ENCODE results near the gene INO80.
"Not testable (repeated sequence)": the region's sequence is repeated elsewhere in the genome, so short reads cannot be mapped to it uniquely, and the experiment has no call there.

Gene INO80

DNA sequence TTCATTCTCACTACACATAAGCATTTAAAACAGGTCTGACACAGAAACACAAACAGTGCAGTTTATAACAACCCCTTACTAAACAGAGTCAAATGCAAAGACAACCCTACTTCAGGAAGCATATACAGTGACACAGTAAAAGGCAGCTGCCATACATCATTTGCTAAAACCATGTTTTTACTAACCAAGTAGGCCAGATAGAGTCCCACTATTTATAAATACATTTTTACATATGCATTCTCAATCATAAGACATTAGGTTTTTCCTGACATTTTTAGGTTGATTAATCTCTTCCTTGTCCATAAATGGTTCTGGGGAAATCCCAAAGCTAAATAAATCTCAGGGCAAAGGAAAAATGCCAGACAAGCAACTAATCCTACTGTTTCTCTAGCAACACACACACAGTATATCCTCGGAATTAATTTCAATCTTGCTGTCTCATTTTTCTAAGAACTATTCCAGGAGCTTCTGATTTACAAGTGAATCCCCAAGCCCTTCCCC, 123.8 kb downstream of the INO80 start:
- DNase-seq = no peak

DNA sequence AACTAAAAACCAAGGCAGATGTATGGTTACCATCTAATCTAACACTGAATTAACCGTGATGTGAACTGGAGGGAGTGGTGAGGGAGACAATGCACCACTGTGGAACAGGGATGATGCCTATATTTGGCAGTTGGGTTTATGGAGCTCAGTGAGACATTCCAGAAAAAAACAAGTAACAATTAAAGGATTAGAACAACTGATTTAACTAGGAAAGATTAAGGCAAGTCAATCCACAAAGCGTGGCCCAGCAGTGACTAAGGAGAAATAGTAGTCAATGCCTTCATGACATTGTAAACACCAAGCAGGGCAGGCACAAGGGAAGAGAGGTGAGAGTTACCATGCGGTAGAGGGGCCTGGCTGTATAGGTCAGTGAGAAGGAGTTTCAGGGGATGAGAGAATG, 124.7 kb downstream of the INO80 start:
- DNase-seq = no peak

DNA sequence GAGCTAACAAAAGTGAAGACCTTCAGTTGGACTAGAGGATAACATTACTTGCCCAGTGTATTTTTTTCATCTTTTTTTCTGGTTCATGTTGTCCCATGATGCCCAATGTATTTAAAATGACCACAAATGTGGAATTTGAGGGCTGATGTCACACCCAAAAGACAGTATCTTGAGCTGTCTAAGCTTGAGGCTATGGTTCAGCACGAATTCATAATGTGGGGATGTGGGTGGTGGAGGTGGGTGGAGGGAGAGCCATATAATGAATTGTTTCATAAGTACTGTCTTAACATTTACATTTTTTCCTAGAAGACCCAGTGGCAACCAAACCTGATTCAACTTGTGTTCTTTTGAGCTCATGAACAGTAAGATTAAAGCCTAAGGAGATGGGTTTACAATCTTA, 125.3 kb downstream of the INO80 start:
- no peak for DNase-seq

DNA sequence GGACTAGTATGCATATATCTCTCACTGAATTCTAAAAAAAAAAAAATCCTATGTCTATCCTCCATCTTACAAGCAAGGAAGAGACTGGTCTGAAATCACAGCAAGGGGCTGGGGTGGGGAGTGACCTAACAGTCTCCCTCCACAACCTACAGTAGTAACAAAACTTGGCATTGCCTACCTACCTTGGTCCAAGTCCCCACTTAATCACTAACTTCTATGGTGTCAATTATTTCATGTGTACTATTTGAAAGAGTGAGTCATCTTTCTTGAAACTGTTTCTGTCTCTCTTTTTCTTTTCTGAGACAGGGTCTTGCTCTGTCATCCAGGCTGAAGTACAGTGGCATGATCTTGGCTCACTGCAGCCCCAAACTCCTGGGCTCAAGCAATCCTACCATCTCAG, 126.0 kb downstream of the INO80 start:
- no peak for DNase-seq

DNA sequence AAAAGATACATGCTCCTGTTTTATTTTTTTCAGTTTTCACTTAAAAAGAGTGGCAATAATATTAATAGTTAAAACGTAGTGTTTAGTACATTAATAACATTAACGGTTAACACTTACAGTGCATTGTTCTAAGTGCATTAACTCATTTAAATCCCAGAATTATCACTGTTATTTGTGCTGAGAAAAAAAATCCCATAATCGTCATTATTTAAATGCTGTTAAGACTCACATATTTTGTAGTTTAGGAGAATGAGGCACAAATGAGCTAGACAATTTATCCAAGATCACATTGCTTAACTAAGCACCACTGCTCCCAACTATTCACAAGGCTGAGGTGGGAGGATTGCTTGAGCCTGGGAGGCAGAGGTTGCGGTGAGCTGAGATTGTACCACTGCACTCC, 127.9 kb downstream of the INO80 start:
- no peak for DNase-seq

DNA sequence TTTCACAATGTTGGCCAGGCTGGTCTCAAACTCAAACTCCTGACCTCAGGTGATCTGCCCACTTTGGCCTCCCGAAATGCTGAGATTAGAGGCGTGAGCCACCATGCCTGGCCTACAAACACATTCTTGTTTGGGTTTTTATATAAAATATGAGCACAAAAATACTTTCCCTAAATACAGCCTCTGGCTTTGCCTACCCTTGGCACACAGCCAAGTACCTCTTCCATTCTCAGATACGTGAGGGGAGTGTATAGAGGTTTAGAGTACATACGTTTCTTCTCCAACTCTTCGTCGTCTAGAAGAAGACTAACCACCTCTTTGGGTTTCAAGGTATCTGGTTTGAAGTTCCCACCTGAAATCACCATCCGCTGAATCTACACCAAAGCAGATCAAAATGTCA, 129.3 kb downstream of the INO80 start:
- DNase-seq = no peak

DNA sequence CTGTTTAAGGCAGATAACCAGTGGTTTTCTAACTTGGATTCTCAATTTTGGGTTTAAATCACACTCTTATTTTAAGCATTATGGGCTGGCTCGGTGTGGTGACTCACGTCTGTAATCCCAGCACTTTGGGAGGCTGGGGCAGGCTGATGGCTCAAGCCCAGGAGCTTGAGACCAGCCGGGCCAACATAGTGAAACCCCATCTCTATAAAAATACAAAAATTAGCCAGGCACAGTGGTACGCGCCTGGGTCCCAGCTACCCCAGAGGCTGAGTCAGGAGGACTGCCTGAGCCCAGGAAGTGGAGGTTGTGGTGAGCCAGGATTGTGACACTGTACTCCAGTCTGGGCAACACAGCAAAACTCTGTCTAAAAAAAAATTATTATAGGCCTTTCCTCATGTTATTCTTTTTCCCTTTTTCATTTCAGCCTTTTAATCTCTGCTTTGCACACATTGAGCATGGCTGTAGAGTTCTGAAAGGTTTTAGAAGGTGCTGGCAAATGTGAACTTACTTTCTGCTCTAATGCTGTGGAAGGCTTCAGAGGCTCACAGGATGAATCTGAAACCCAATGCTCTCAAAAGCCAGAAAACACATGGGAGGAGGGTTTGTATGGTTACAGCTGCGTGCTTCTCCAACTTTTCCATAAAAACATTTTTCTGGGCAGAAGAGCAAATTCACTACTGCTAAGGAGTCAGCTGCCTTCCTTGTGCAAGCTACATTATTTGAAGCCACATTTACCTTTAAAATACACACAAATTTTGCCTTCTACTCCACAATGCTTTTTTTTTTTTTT, 130.3 kb downstream of the INO80 start:
- DNase-seq = no peak

DNA sequence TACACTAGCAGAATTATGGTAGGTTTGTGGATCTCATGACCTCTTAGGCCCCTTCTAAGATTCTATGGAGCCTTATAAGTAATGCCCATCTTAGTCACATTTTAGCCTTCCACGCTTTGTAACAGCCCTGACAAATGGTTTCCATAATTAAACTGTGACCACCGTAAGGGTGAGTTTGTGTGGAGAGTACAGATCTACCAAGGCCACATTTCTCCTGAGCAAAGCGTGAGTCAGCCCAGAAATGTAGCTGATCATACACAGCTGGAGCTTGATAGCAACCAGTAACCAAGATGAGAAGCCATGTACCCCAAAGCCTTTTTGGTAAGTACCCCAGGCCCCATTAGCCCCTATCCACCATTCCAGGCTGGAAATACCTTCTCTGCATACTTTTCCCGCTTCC, 131.1 kb downstream of the INO80 start:
- no peak for DNase-seq

DNA sequence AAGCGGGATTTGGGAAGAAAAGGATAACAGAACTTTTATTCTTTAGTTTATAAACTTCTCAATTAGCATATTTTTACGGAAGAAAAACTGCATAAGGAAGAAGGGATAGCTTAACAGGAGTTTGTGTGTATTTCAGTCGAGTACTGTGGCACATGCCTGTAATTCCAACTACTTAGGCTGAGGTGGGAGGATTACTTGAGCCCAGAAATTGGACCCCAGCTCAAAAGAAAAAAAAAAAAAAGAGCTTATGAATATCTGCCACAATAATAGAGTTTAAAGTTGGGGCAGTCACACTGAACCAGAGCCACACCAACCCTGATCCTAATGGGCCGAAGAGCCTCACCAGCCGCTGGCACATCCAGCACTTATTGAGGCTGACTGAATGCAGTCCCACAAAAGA, 131.7 kb downstream of the INO80 start:
- DNase-seq = no peak

DNA sequence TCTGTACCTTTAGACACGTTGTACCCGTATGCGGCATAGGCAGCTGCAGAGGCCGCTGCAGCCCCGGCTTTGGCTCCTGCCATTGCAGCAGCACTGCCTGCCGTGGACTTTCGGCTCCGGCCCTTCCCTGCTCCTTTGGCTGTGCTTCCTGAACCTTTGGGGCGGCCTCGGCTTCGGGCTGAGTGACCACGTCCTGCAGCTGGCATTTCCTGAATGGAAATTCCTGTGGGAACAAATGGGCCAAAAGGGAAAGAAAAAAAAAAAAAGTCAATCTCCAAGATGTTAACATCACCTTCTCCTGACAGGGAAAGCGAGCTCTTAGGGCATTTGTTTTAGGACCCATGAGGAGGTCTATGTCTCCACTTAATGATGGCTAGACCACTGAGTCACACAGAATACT, 133.2 kb downstream of the INO80 start:
- DNase-seq = no peak

DNA sequence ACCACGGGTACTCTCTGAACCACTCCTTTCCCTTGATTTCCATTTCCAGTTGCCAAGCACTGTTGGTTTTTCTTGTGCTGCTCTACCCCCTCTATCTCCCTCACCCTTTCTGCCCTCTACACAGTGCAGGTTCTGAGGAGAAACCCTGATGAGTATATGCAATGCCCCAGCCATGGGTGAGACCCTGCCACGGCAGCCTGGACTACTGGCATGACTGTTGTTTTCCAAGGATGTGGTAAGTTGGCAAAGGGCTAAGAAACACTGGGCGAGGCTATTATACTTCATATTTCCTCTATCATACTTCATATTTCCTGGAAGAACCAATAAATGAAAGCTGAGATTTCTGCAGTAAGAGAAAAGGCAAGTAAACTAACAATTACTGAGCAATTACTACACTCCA, 134.9 kb downstream of the INO80 start:
- no peak for DNase-seq

DNA sequence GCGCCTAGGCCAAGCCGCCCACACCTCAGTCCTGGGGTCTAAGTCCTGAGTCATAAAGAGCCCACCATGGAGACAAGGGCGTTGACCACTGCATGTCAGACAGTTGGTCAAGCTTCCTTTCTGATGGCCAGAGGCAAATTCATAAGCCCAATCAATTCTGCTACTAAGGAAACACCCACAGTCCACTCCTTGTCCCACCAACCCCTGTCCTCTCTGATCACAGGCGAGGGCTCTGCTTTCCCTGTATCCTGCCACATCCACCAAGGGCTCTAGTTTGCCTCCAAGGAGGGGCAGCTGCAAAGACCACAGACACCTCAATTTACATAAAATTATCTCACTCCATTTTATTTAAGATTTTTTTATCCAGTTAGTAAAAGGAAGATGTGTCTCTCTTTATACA, 137.5 kb downstream of the INO80 start:
- DNase-seq = no peak

DNA sequence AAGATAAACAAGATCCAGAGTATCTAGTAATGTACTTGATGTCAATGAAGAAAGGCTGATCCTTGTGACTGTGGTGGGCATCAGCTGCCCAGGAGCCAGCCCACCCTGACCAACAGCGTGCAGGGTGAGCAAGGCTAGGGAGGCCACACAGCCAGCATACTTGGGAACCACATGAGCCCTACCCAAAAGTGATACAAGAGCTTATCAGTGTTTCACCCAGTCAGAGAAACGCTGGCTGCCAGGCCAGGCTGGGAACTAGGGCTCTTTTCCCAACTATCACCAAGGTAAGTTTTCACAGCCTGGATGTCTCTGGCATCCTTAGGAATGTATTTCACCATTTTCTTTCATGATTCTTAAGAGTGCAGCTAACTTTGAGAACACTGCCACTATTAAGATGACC, 137.9 kb downstream of the INO80 start:
- no peak for DNase-seq

DNA sequence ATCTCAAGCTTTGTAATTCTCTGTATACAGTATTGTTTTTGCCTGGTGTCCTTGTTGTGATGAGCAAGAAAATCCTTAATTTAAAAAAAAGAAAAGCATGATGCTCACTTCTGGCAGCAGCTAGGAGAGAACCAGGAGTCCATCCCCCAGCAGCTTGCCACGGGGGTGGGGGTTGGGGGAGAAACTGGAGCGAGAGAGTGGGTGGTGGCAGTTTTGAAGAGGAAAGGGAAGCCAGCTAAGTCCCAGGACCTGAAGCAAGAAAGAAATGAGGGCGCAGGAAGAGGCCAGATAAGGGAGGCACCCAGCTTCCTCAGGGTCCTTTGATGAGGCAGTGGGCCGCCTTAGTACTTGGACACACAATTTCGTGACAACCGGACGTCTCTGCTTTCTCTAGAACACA, 139.3 kb downstream of the INO80 start:
- no peak for DNase-seq

DNA sequence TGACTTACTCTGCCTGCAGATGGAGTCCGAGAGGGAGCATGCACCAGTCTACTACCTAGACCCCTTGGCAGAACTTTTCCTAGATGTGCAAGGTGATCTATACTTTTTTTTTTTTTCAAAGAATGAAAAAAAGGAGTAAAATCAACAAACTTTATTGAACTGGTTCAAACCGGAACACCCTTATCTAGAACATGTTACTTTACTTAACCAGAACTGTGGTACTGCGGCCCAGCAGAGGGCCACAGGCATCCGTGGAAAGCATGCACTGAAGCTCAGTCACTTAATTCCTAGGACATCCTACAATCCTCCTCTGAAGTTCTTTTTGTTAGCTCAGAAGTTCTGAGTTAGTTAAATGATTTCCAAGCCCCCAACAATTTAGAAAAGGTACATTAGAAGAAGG, 141.2 kb downstream of the INO80 start:
- DNase-seq = no peak

DNA sequence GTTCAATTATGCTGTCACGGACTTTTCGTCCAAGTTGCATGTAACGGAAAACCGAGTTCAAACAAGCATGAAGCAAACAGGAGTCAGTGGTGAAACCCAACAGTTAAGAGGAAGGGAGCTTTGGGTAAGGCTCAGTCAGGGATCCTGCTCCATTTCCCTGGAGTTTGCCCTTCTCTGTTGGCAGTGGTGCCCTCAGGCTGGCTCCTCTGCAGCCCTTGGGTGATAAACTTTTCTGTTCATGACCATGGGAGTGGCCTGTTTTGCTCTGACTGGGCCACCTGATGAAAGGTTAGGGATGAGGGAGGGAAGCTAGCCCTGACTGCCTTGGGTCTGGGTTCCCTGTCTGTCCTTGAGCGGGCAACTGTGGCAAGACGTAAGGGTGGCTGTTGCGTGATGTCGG, 146.7 kb downstream of the INO80 start:
- DNase-seq = no peak

DNA sequence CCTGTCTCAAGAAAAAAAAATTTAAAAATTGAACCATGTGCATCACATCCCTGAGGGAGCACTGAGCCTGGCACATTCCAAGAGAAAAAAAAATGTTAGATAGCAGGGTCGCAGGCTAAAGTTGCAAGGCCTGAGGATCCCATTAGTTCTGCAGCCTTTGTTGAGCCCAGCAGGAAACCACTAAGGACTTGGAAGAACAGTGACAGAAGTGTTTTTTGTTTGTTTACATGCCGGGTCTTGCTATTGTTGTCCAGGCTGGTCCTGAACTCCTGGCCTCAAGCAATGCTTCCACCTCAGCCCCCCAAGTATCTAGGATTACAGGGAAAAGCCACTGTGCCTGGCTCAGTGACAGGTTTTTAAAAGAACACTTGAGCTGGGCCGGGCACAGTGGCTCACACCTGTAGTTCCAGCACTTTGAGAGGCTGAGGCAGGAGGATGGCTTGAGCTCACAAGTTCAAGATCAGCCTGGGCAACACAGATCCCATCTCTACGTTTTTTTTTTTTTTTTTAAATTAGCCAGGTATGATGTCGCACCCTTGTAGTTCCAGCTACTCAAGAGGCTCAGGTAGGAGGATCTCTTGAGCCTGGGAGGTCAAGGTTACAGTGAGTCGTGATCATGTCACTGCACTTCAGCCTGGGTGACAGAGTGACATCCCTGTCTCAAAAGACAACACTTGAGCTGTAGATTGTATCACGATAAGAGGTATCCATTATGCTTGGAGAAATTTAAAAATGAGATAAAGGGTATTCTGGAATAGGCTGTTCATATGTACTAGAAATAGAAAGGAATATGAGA, 147.6 kb downstream of the INO80 start:
- DNase-seq = no peak

DNA sequence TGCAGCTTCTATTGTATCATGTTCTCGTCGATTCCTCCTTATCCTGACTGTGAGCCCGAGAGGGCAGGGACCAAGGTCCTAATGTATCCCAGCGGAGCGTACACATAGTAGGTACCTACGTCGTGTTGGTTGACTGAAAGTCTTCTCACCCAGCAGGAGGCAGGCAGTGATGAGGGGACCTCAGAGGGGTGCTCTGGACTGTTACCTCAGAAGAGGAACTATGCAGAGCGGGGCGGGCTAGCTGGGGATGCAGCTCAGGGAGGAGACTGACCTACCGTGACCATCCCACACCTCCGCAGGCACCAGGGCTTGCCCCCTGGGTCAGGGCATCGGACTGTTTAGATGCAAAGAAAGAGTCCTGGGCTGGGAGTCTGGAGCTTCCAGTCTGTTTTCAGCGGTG, 151.4 kb downstream of the INO80 start:
- no peak for DNase-seq

DNA sequence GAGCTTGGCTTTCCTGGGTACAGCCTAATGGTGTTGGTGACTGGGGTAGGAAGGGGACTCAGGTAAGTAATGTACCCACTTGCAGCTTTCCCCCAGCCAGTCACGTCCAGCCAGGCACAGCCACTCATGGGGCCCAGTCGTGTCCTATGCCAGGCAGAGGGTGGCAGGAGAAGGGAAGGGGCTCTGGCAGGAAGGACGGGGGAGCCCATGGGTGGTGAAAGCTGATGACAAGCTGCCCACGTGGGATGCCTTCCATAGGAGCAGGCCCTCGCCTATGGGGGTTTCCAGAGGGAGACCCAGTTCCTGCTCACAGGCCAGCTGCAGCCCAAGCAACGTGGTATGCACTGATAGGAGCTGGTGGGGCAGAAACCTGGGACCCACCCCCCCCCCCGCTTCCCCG, 152.1 kb downstream of the INO80 start:
- no peak for DNase-seq

DNA sequence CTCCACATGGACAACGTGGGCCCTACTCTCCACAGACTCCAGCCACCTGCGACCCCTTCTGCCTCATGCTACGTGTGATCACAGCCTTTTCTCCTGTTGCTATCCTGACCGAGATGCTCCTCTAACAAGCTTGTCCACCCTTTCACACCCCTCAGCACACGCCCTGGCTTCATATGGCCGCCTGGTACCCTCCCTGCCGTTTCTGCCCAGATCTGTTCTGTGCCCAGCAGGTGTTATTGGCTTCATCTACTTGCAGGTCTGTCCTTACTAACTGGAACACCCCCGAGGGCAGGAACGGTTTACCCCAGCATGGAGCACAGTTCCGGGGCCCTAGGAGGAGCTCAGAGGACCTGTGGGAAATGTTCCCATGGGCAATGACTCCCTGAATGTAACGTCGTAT, 152.9 kb downstream of the INO80 start:
- no peak for DNase-seq

DNA sequence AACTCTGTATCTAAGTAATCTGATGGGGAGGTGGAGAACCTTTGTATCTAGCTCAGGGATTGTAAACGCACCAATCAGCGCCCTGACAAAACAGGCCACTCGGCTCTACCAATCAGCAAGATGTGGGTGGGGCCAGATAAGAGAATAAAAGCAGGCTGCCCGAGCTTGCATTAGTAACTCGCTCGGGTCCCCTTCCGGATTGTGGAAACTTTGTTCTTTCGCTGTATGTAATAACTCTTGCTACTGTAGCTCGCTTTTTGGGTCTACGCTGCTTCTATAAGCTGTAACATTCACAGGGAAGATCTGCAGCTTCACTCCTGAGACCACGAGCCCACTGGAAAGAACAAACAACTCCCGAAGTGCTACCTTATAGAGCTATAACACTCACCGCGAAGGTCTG, 153.8 kb downstream of the INO80 start:
- DNase-seq = not testable (repeated sequence)

DNA sequence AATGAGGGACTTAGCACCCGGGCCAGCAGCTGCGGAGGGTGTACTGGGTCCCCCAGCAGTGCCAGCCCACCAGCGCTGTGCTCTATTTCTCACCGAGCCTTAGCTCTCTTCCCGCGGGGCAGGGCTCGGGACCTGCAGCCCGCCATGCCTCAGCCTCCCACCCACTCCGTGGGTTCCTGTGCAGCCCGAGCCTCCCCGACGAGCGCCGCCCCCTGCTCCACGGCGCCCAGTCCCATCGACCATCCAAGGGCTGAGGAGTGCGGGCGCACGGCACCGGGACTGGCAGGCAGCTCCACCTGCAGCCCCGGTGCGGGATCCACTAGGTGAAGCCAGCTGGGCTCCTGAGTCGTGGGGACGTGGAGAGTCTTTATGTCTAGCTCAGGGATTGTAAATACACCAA, 154.3 kb downstream of the INO80 start:
- DNase-seq = not testable (repeated sequence)

DNA sequence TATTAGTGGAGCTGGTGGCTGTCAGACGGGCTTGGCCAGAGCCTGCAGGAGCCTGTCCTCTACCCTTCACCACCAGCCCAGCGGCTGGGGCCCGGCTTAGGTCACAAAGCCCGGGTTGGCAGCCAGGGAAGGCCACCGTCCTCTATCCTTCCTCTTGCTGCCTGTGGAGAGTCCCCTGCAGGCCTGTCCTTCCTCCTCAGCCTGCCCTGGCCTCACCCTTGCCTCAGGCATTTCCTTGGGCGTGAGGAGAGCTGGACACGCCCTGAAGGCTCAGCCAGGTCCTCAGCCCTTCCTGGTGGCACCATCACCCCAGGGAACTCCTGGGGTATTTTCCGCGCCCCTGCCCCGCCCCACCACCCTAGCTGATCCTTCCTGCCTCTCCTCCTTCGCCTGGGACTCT, 155.2 kb downstream of the INO80 start:
- DNase-seq = no peak

DNA sequence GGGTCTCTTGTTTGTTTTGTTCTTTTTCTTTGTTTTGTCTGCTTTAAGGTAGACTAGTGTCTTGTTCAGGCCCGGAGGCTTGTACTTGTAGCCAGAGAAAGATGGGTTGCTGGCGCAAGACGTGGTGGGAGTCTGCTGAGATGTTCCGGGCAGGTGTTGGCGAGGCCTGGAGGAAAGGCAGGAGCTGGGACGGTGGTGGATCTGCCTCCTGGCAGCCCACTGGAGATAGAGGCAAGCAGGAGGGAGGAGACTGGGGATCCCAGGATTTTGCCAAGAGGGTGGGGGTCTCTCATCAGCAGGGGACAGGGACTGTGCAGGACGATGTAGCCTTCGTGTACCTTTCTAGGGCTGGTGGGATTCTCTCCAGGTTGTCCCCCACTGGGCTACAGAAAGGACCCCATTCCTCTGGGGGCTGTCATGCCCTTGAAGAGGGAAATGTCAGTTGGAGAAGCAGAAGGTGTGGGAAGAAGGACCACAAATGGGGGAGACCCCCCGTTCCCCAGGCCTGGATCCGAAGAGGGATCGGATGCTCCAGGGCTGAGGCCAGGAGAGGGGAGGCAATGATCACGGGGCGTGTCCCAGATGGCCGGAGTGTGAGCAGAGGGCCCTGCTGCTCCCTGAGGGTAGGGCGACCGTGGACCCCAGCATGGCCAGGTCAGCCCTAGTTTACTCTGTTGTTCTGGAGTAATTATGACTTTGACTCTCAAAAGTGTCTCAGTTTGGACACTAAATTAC, 155.8 kb downstream of the INO80 start:
- DNase-seq = no peak

All from activated CD8-positive, alpha-beta memory T cell treated with anti-CD3 and anti-CD28 coated beads, Interleukin-2, amount 50 U/mL, for 48 hours (primary cell).